HG03575 (cell line): ENCODE results near the gene MKRN3.
"Not testable (repeated sequence)": the region's sequence is repeated elsewhere in the genome, so short reads cannot be mapped to it uniquely, and the experiment has no call there.

Experiments used
- ATAC-seq: cut with Tn5 transposase; IDR thresholded peaks from one replicate; pipeline ENCODE4 v1.9.1; 2021; ENCODE audit not compliant: unreplicated experiment, insufficient number of reproducible peaks, low FRiP score; ENCODE audit errors: extremely low read depth

Gene MKRN3

GRCh38 chr15:23576061-23576460, 10.6 kb downstream of the MKRN3 start:
- ATAC-seq: no peak

GRCh38 chr15:23578521-23579150, 13.2 kb downstream of the MKRN3 start:
- no peak for ATAC-seq

GRCh38 chr15:23588268-23588667, 22.8 kb downstream of the MKRN3 start:
- ATAC-seq: no peak

- no peak for ATAC-seq
Observed at GRCh38 chr15:23589012-23589411, 23.5 kb downstream of the MKRN3 start.

GRCh38 chr15:23594252-23594770, 28.8 kb downstream of the MKRN3 start:
- ATAC-seq: no peak

GRCh38 chr15:23595368-23595767, 29.9 kb downstream of the MKRN3 start:
- ATAC-seq: no peak

GRCh38 chr15:23596736-23597135, 31.3 kb downstream of the MKRN3 start:
- no peak for ATAC-seq

GRCh38 chr15:23597278-23597677, 31.8 kb downstream of the MKRN3 start:
- ATAC-seq: not testable (repeated sequence)

- no peak for ATAC-seq
Observed at GRCh38 chr15:23599053-23599452, 33.6 kb downstream of the MKRN3 start.

GRCh38 chr15:23602124-23602523, 36.6 kb downstream of the MKRN3 start:
- no peak for ATAC-seq

- no peak for ATAC-seq
Observed at GRCh38 chr15:23606226-23606625, 40.8 kb downstream of the MKRN3 start.

- ATAC-seq: no peak
Observed at GRCh38 chr15:23616536-23616935, 51.1 kb downstream of the MKRN3 start.
